GM21526 (cell line): ENCODE results near the gene L2HGDH.
"Not testable (repeated sequence)": the region's sequence is repeated elsewhere in the genome, so short reads cannot be mapped to it uniquely, and the experiment has no call there.

Experiments
- ATAC-seq: cut with Tn5 transposase; IDR thresholded peaks from one replicate; pipeline ENCODE4 v1.9.1; 2021; ENCODE audit warnings: moderate library complexity; ENCODE audit not compliant: unreplicated experiment, low FRiP score

The L2HGDH gene

GRCh38 chr14:50340045-50340444 is 28.0 kb upstream of the L2HGDH start:
- no peak for ATAC-seq

GRCh38 chr14:50339178-50339804 is 27.3 kb upstream of the L2HGDH start:
- no peak for ATAC-seq

DNA sequence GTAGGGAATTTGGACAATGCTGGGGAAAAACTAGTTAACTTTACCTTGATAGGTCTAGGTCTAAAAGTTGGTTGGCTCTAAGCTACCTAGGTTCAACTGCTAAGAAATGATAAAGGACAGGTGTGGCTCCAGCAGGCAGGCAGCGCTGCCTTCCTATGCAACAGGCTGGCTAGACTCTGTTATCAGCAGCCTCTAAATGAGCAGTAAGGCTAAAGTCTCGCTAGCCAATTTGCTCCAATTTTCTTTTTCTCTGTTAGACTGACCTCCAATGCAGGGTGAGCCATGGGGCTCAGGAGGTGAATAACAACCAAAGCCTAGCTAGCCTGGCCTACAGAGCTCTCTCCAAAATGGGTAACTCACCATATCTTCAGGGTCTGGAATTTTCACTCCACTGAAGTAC is 26.6 kb upstream of the L2HGDH start:
- ATAC-seq = no peak

DNA sequence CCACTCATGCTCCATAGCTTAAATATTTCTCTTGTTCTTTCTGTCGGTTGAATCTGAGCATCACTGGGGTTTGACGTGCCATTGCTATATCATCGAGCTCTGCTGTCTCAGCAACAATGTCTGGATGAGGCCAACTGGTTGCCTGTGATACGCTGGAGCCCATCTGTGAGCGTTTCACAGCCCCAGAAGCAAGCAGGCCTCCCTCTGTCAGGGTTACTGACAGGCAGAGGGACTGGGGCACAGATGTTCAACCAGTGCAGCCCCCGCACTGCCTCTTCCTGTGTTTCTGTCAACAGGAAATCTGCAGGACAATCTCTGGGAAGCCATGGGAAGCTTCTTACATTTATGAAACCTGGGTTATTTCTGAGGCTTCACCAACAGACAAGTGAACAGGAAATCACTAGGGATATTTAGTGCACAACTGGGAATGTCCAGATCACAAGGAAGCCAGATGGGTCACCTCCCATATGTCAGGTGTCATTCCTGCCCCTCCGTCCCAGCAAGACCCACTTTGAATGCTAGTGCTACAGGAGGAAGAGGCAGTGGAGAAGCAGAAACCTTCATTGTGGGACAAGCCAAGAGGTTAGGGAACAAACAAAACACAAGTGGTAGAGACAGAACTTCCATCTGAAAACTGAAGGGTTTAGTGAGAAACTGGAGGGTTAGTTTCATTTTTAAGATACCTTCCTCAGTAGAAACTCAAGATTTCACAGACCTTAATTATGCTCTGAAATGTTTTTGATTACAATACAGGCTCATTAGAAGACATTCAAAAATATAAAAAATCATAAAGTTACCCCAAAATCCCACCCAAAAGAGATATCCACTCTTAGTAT is 24.2 kb upstream of the L2HGDH start:
- ATAC-seq = no peak

- no peak for ATAC-seq
These were observed 23.4 kb upstream of the L2HGDH start for GRCh38 chr14:50335389-50335788.

DNA sequence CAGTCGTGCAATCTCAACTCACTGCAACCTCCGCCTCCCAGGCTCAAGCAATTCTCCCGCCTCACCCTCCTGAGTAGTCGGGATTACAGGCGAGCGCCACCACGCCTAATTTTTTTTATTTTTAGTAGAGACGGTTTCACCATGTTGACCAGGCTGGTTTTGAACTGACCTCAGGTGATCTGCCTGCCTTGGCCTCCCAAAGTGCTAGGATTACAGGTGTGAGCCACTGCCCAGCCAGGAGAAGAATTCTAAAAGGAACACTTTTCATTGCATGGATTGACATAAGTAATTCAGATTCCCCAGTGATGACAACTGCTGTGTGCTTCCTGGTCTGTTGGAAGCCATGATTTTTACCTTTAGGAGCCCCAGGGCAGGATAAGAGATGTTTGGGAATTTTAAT is 22.2 kb upstream of the L2HGDH start:
- ATAC-seq = no peak

DNA sequence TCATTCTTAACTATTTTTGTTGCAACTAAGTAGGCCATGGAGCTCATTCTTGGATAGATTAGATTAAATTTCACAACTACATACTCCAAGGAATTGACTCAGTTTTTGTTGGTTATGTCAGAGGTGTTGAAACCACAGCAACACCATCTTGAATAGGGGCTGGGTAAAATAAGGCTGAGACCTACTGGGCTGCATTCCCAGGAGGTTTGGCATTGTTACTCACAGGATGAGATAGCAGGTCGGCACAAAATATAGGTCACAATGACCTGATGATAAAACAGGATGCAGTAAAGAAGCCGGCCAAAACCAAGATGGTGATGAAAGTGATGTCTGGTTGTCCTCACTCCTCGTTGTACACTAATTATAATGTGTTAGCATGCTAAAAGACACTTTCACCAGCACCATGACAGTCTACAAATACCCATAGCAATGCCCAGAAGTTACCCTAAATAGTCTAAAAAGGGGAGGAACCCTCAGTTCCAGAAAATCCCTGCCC is 21.0 kb upstream of the L2HGDH start:
- ATAC-seq = no peak

- no peak for ATAC-seq
These were observed 19.6 kb upstream of the L2HGDH start for GRCh38 chr14:50331596-50331995.

DNA sequence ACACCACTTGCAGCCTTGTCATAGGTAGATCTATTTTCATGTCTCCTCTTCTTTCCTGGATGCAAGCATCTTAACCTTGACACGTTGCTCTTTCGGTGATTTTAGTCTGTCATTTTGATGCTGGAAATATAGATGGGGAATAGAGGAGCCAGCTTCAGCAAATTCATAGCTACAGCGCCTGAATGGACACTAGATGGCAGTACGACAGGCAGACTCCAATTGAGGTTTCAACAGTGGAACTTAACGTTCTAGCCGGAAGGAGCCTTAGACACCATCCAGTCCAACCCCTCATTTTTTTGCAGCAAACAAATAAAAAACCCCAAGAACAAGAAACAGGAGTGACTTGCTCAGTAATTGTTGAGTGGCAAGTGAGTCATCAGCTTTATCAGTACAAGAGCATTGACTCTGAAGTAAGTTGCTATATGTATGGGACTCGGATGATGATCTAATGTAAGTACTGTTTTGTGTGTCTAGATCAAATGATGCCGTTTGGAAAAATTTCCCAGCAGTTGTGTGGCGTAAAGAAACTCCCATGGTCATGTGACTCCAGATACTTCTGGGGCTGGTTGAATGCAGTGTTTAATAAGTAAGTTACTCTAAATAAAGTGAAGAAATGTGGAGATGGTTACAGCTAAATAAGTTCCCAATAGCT is 9.1 kb upstream of the L2HGDH start:
- ATAC-seq = peak; percentile 84

GRCh38 chr14:50320283-50320682 is 8.3 kb upstream of the L2HGDH start:
- no peak for ATAC-seq

DNA sequence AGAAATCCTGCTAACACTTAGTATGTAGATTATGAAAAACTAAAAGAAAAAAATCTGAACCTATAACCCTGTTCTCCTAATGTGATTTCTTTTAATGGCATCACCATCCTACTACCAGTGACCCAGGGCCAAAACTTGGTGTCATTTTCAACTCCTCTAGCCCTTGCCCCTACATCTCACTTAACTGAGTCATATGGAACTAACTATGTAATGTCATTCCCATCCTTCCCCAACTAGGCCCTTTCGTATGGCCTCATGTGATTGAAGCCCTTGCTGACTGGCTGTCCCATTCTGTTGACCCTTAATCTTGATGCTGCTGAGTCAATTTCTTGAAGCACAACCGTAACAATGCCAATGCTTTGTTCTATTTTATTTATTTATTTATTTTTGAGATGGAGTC is 7.7 kb upstream of the L2HGDH start:
- ATAC-seq = no peak

- no peak for ATAC-seq
These were observed 7.3 kb upstream of the L2HGDH start for GRCh38 chr14:50319293-50319692.

- no peak for ATAC-seq
These were observed 6.1 kb upstream of the L2HGDH start for GRCh38 chr14:50318031-50318626.

DNA sequence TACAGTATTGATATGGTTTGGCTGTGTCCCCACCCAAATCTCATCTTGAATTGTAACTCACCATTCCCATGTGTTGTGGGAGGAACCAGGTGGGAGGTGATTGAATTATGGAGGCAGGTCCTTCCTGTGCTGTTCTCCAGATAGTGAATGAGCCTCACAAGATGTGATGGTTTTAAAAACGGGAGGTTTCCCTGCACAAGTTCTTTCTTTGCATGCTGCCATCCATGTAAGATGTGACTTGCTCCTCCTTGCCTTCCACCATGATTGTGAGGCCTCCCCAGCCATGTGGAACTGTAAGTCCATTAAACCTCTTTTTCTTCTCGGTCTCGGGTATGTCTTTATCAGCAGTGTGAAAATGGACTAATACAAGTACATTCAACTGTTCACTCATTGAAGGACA is 2.1 kb upstream of the L2HGDH start:
- ATAC-seq = not testable (repeated sequence)

DNA sequence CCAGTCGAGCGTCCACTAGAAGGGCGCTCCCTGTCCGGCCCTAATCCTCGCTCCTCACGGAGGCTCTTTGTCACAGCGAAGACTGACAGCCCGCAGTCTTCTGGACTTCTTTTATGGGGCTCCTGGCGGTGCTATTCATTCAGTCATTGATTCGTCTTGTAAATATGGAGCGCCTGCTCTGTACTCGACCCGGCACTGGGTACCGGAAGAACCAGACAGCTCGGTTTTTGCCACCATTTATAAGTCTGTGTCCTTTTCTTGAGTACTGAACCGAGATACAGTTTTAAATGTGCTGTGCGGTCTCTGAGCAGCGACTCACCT is 665 bp upstream of the L2HGDH start:
- ATAC-seq = peak; percentile 3

DNA sequence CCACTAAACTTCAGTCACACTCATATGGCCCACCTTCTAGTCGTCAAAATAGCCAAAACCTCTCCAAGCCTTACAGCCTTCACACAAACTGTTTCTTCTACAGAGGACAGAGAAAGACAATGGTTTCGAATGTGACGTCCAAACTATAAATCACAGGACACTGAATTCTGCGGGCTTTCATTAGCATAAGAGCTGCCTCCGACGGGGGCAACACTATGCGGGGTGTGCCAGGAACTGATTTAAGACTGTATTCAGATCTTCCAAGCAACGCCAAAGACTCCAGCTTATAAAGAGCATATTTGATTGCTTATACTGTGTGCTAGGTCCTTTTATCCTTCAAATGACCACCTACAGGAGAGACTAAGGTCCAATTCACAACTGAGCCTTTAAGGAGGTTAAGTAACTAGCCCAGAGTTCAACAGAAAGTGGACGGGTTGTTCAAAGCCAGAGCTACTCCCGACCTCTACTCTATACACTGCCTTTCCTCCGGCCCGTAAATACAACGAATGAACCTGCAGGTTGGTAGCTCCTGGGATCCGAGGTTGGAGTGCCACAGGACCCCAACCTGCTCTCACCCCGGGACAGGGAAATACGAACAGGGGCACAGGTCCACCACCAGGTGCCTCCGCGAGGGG is 575 bp downstream of the L2HGDH start:
- peak; percentile 23 for ATAC-seq

DNA sequence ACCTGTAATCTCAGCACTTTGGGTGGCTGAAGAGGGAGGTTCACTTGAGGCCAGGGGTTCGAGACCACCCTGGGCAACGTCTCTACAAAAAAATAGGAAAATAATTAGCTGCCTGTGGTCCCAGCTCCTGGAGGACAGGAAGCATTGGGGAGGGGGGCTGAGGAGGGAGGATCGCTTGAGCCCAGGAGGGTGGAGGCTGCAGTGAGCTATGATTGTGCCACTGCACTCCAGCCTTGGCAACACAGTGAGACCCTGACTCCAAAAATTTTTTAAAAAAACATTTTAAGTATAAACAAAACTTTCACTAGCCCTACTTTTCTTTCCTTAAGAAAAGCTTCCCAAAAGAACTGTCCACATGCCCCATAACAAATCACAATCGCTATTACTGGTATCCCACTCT is 1.6 kb downstream of the L2HGDH start:
- ATAC-seq = no peak

DNA sequence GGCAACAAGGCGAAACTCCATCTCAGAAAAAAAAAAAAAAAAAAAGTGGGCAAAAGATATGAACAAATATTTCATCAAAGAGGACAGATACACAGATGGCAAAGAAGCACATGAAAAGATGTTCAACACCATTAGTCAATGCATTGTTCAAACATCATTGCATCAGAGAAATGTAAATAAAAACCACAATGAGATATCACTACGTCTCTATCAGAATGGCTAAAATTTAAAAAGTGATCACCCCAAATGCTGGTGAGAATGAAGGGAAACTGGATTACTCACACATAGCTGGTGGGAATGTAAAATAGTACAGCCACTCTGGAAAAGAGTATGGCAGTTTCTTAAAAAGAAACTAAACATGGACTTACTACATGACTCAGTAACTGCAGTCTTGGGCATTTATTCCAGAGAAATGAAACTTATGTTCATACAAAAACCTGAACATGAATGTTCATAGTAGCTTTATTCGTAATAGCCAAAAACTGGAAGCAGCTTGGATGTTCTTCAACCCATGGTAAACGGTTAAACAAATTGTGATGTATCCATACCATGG is 3.6 kb downstream of the L2HGDH start:
- no peak for ATAC-seq

- ATAC-seq = no peak
These were observed 8.1 kb downstream of the L2HGDH start for GRCh38 chr14:50303744-50304471.

DNA sequence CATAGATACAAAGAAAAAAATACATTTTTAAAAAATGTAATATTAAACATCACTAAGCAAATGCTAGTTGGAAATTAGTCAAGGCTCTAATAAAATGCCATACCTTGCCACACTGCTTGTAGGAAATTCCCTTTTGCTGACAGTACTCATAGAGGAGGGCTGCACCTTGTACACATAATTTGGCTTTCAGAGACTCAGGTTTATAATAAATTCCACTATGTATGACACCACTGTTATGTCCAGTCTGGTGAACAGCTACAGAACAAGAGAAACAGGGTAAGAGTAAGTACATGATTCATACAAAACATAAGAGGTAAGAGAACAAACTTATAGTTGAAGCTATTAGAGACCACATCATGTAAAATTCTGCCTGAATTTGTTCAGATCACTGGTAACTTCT is 10.1 kb downstream of the L2HGDH start:
- ATAC-seq = no peak
